Measurements from ENCODE around the gene HIVEP2.

Gene HIVEP2

GRCh38 chr6:142725024-142725770 is 219.8 kb downstream of the HIVEP2 start:
- DNase-seq: no peak

- no peak for DNase-seq
Observed at GRCh38 chr6:142722841-142723240, 222.1 kb downstream of the HIVEP2 start.

- DNase-seq: no peak
Observed at GRCh38 chr6:142722012-142722411, 223.0 kb downstream of the HIVEP2 start.

DNA sequence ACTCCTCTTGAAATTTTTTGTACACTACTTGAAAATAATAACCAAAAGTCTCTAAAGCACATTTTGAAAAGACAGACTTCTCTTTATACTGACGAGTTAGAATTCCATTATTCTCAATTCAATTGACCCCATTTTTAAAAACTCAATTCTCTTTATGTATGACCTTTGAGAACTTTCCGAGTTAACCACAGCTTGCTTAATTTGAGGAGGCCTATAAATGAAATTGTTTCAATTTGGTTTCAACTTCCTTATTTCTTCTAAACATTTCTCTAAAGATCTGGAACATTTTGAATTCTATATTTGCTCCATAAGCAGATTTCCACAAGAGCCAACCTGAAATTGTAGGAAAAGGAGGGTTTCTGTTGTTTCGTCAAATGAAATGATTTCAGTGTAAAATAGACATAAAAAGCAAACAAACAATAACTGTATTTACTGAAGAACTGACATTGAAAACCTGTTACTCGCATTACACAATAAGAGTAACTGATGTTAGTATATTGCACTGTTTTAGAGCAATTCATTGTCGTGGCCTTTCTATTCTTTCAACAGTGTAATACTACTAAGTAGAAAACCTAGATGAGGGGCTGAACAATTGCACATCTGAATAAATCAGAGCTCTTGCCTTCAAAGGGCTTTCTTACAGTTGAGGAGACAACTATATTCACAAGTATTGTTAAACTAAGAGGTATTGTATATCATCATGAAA is 223.6 kb downstream of the HIVEP2 start:
- no peak for DNase-seq

DNA sequence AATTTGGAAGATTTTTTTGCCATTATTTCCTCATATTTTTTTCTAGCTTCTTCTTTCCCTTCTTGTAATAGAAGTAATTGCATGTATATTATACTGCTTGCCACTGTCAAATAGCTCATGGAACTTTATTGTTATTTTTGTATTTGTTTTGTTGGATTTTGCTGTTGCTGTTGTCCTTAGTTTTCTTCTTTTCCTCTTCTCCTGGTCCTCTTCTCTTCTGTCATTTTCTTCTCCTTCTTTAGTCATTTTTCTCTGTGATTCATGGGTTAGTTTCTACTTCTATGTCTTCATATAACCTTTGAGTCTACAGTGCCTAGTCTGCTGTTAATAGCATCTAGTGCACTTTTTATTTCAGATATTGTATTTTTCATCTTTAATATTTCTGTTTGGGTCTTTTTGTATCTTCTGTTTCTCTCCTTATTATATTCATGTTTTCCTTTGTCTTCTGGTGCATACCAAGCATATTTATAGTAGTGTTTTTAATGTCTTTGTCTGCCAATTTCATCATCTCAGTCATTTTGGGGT is 226.2 kb downstream of the HIVEP2 start:
- no peak for DNase-seq

DNA sequence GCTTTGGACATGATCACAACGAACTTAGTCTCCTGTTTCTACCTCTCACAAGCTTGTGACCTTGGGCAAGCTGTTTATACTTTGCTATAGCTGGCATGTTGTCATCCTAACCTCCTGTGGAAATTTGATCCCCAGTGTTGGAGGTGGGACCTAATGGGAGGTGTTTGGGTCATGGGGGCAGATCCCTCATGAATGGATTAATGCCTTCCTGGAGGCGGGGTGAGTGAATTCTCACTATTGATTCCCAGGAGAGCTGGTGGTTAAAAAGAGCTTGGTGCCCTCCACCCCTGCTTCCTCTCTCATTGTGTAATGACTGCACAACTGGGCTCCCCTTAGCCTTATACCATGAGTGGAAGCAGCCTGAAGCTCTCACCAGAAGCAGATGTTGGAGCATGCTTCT is 228.9 kb downstream of the HIVEP2 start:
- DNase-seq: no peak

GRCh38 chr6:142714951-142715785 is 229.8 kb downstream of the HIVEP2 start:
- no peak for DNase-seq

DNA sequence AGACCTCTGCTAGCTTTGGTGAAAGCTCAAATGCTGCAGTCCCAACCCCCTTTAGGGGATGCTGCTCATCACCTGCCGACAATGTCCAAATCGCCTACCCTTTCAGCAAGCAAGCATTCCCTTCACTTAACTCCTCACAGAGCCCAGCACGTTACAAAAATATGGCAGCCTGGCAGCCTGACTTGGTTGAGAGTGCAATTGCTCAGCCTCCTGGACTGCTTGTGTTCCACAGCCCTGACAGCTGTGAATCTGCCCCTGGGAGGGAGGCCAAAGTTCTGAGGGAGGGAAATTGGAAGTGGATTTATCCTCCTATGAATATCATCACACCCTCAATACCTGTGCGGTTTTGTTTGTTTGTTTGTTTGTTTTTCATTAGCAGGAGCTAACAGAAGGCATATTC is 231.0 kb downstream of the HIVEP2 start:
- DNase-seq: no peak

DNA sequence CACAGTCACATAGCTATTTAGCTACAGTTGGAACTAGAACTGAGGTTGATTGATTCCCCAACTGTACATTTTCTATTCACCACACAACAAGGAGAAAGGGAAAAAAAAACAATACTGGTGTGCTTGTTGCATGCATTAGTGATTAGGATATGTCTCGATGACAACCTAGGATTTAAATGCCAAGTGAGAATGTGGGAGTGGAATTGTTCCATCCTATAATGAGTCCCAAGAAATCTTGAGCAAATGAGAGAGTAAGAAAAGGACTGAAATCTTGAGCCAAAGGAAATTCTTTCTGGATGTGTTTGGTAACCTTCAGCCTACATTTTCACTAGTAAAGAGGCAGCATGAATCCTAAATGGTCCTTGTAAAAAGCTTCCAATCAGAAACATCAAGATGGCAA is 232.7 kb downstream of the HIVEP2 start:
- DNase-seq: no peak

DNA sequence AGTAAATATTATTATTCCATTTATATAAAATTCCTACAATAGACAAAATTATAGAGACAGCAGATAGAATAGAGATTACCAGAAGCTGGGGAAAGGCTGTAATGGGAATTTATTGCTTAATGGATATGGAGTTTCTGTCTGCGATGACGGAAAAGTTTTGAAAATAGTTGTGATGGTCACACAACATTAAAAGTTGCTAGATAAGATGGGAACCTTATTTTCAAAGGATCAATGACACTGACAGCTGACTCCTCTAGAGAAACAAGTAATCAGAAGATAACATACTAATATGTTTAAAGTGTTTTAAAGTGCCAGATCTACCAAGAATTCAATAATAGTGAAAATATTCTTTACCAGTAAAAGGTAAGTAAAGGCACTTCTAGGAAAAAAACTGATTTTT is 236.3 kb downstream of the HIVEP2 start:
- no peak for DNase-seq

GRCh38 chr6:142707255-142707654 is 237.7 kb downstream of the HIVEP2 start:
- DNase-seq: no peak

DNA sequence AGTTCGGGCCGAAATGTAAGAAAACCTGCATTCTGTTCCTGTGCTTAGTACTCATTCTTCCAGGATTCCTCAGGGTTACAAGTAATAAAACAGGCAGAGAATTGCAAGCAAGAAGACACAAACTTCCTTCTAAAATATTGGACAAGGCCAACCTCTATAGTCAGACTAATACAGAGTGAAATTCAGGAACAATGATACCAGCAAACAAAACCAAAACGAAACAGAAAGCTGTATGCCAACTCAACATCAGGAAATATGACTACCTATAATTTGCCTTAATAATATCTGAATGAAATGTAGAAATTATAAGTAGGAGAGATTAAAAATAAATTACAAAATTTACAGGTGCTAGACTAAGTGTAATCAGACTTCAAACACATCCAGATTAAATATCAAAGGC is 238.8 kb downstream of the HIVEP2 start:
- DNase-seq: no peak

GRCh38 chr6:142705054-142705453 is 239.9 kb downstream of the HIVEP2 start:
- no peak for DNase-seq

- no peak for DNase-seq
Observed at GRCh38 chr6:142702501-142703460, 242.2 kb downstream of the HIVEP2 start.
